Measurements from ENCODE around the gene CARS2. TPM values are rescaled to one million over a fixed set of nuclear protein-coding genes. Genes with fewer than 3 reads are reported as not detected.

CARS2 gene
- total and polyA plus RNA-seq, 2 experiments from 2014 or later, result 39.0 to 53.5 TPM

- no peaks in the 10 kb centered on the region for H3K27me3 ChIP-seq (ENCODE audit: insufficient read depth)
- H3K27ac Mint-ChIP-seq, result no peak overlapping the region
- peak overlapping the region; percentile 57; the same call in 1 of the 2 replicates for H3K4me2 ChIP-seq
- peaks cover 3% of the 10 kb centered on the region; the same call in 1 of the 2 replicates for H3K36me3 ChIP-seq (ENCODE audit: insufficient read depth)
- H3F3A ChIP-seq (replicated peaks; ENCODE audit: low read depth), result peaks cover 10% of the 10 kb centered on the region
- peaks cover 6% of the 10 kb centered on the region for H3K4me1 ChIP-seq (ENCODE audit: insufficient read depth)
- H3K4me3 ChIP-seq, result peak overlapping the region; percentile 23; the same call in 1 of the 2 replicates
- TF ChIP-seq CREB1 (CRISPR knock-in tag; IDR thresholded peaks at IDR 0.05; ENCODE audit: low read depth) (no peak), POLR2AphosphoS5 (IDR thresholded peaks at IDR 0.05; ENCODE audit: low read depth) (0 out of 2 replicates have a peak, but pooled peaks have one; percentile 24), CTCF (conservative IDR thresholded peaks at IDR 0.05; ENCODE audit: low read depth in 2 of 2) (peak; percentile 58 to 85), STAT1 (IDR thresholded peaks at IDR 0.05; ENCODE audit: unreplicated experiment) (no peak)
- peaks cover 11% of the 10 kb centered on the region for H3K27me3 Mint-ChIP-seq (ENCODE audit: insufficient read depth, low read depth, poor library complexity)
- H3K27ac ChIP-seq (ENCODE audit: low read depth), result 0 out of 2 replicates have a peak overlapping the region, but pooled peaks have one; percentile 39
- H3K4me3 Mint-ChIP-seq, result no peak overlapping the region
- H3K9me3 Mint-ChIP-seq, result no peaks in the 10 kb centered on the region; the same call in 2 of the 3 replicates
- peaks cover 28% of the 10 kb centered on the region for H3K36me3 Mint-ChIP-seq (ENCODE audit: low read depth)
- ATAC-seq, result peak; percentile 95
- H4K20me1 ChIP-seq (replicated peaks; ENCODE audit: insufficient read depth), result peaks cover 7% of the 10 kb centered on the region
- H3K4me1 Mint-ChIP-seq, result peaks cover 19% of the 10 kb centered on the region
- no peak overlapping the region for H2AFZ ChIP-seq
- no peaks in the 10 kb centered on the region for H3K9me2 ChIP-seq (ENCODE audit: insufficient read depth)
- no peaks in the 10 kb centered on the region for H3K79me2 ChIP-seq (replicated peaks; ENCODE audit: insufficient read depth)
- peak; percentile 94 for DNase-seq (ENCODE audit: low spot score)
Observed at GRCh38 chr13:110644892-110645521, 60.9 kb downstream of the CARS2 start.

DNA sequence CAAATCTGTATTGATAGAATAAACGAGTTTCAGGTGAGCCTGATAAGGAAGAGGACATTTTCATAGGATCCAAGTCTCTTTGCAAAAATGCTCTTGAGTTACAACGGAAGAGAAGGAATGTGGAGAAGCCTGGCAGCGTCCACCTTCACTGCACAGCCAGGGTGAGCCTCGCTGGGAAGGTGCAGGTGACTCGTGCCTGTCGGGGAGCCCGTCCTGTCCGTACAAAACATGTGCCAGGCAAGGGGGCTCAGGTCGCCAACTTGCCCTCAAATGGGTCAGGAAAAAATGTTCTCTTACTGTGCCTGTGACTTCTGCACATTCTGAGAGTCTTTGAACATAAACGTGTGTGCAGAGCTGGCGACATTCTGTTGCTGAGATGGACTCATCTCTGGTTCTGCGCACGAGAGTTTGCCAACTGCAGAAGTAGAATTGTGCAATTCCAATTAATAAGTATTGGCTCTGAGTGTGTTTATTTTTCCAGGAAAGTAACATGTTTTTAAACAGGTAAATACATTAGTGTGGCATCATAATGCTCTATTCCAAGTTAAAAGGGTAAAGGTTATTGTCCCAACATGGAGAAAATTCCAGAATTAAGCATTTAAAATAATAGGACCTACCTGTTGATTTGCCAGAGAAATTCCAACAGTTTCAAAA lies 62.0 kb downstream of the CARS2 start:
- Histone ChIP-seq H2AFZ (no peak overlapping the region), H3F3A (replicated peaks; ENCODE audit: low read depth) (peaks cover 10% of the 10 kb centered on the region), H3K4me1 (ENCODE audit: insufficient read depth) (peaks cover 6% of the 10 kb centered on the region), H3K4me2 (no peak overlapping the region), H3K4me3 (no peak overlapping the region), H3K36me3 (ENCODE audit: insufficient read depth) (peaks cover 3% of the 10 kb centered on the region; the same call in 1 of the 2 replicates), H3K79me2 (replicated peaks; ENCODE audit: insufficient read depth) (no peaks in the 10 kb centered on the region), H3K27ac (ENCODE audit: low read depth) (no peak overlapping the region), H4K20me1 (replicated peaks; ENCODE audit: insufficient read depth) (peaks cover 13% of the 10 kb centered on the region), H3K27me3 (ENCODE audit: insufficient read depth) (no peaks in the 10 kb centered on the region), H3K9me2 (ENCODE audit: insufficient read depth) (no peaks in the 10 kb centered on the region)
- peaks cover 16% of the 10 kb centered on the region for H3K4me1 Mint-ChIP-seq
- DNase-seq (ENCODE audit: low spot score) (no peak), ATAC-seq (no peak)
- H3K27ac Mint-ChIP-seq, result no peak overlapping the region
- H3K9me3 Mint-ChIP-seq, result no peaks in the 10 kb centered on the region; the same call in 2 of the 3 replicates
- H3K4me3 Mint-ChIP-seq, result no peak overlapping the region; the same call in 2 of the 3 replicates
- H3K36me3 Mint-ChIP-seq (ENCODE audit: low read depth), result peaks cover 39% of the 10 kb centered on the region
- H3K27me3 Mint-ChIP-seq (ENCODE audit: insufficient read depth, low read depth, poor library complexity), result peaks cover 9% of the 10 kb centered on the region
- TF ChIP-seq STAT1 (IDR thresholded peaks at IDR 0.05; ENCODE audit: unreplicated experiment) (no peak), CTCF (conservative IDR thresholded peaks at IDR 0.05; ENCODE audit: low read depth in 2 of 2) (no peak), EZH2 (IDR thresholded peaks at IDR 0.05; ENCODE audit: low read depth, unreplicated experiment) (no peak), JUNB (IDR thresholded peaks at IDR 0.05; ENCODE audit: unreplicated experiment) (no peak), POLR2AphosphoS5 (IDR thresholded peaks at IDR 0.05; ENCODE audit: low read depth) (no peak), EZH2phosphoT487 (IDR thresholded peaks at IDR 0.05; ENCODE audit: unreplicated experiment) (no peak)
- TF ChIP-seq, protein P1, sequence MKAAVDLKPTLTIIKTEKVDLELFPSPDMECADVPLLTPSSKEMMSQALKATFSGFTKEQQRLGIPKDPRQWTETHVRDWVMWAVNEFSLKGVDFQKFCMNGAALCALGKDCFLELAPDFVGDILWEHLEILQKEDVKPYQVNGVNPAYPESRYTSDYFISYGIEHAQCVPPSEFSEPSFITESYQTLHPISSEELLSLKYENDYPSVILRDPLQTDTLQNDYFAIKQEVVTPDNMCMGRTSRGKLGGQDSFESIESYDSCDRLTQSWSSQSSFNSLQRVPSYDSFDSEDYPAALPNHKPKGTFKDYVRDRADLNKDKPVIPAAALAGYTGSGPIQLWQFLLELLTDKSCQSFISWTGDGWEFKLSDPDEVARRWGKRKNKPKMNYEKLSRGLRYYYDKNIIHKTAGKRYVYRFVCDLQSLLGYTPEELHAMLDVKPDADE (IDR thresholded peaks at IDR 0.05), result no peak
- TF ChIP-seq, protein P2, sequence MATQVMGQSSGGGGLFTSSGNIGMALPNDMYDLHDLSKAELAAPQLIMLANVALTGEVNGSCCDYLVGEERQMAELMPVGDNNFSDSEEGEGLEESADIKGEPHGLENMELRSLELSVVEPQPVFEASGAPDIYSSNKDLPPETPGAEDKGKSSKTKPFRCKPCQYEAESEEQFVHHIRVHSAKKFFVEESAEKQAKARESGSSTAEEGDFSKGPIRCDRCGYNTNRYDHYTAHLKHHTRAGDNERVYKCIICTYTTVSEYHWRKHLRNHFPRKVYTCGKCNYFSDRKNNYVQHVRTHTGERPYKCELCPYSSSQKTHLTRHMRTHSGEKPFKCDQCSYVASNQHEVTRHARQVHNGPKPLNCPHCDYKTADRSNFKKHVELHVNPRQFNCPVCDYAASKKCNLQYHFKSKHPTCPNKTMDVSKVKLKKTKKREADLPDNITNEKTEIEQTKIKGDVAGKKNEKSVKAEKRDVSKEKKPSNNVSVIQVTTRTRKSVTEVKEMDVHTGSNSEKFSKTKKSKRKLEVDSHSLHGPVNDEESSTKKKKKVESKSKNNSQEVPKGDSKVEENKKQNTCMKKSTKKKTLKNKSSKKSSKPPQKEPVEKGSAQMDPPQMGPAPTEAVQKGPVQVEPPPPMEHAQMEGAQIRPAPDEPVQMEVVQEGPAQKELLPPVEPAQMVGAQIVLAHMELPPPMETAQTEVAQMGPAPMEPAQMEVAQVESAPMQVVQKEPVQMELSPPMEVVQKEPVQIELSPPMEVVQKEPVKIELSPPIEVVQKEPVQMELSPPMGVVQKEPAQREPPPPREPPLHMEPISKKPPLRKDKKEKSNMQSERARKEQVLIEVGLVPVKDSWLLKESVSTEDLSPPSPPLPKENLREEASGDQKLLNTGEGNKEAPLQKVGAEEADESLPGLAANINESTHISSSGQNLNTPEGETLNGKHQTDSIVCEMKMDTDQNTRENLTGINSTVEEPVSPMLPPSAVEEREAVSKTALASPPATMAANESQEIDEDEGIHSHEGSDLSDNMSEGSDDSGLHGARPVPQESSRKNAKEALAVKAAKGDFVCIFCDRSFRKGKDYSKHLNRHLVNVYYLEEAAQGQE (IDR thresholded peaks at IDR 0.05; ENCODE audit: unreplicated experiment), result no peak

Measured in GM23338 (cell line).